MM.1S (cell line): ENCODE results near the gene OLFML1.

Source experiments
- DNase-seq: peaks from one replicate; pipeline ENCODE4 v3.0.0-alpha.2; 2015
- H2AFZ ChIP-seq: fragments of 300-600 bp; sonication (generic); 2 replicates; pipeline ENCODE4 v1.6.0; 2016; ENCODE audit warnings: antibody characterized with exemption, low read length
- H3F3A ChIP-seq: fragments of 300-600 bp; sonication (generic); 2 replicates; pipeline ENCODE4 v1.6.1; 2016; ENCODE audit warnings: mild to moderate bottlenecking, antibody characterized with exemption, low read length, moderate library complexity, mixed read lengths; ENCODE audit not compliant: insufficient read depth
- H3K27ac ChIP-seq: fragments of 300-600 bp; sonication (generic); 2 replicates; pipeline ENCODE4 v1.5.1; 2016; ENCODE audit warnings: mild to moderate bottlenecking, low read length
- H3K27me3 ChIP-seq: fragments of 300-600 bp; sonication (generic); replicated peaks from 2 replicates; pipeline ENCODE4 v1.6.0; 2016; ENCODE audit warnings: low read length; ENCODE audit not compliant: insufficient read depth
- H3K36me3 ChIP-seq: fragments of 300-600 bp; sonication (generic); replicated peaks from 2 replicates; pipeline ENCODE4 v1.6.1; 2016; ENCODE audit warnings: mild to moderate bottlenecking, low read length, mixed read lengths; ENCODE audit not compliant: insufficient read depth
- H3K4me1 ChIP-seq: fragments of 300-600 bp; sonication (generic); 2 replicates; pipeline ENCODE4 v1.6.1; 2016; ENCODE audit warnings: low read length, mixed read lengths
- H3K4me2 ChIP-seq: fragments of 300-600 bp; sonication (generic); 2 replicates; pipeline ENCODE4 v1.6.0; 2016; ENCODE audit warnings: low read depth, low read length
- H3K4me3 ChIP-seq: fragments of 300-600 bp; sonication (generic); 2 replicates; pipeline ENCODE4 v1.5.1; 2016; ENCODE audit warnings: low read length, mixed read lengths
- H3K79me2 ChIP-seq: fragments of 300-600 bp; sonication (generic); 2 replicates; pipeline ENCODE4 v1.6.1; 2016; ENCODE audit warnings: mixed run types, low read length, mixed read lengths
- H3K9ac ChIP-seq: fragments of 300-600 bp; sonication (generic); 2 replicates; pipeline ENCODE4 v1.6.1; 2016; ENCODE audit warnings: low read length, mixed read lengths
- H3K9me2 ChIP-seq: fragments of 300-600 bp; sonication (generic); replicated peaks from 2 replicates; pipeline ENCODE4 v1.6.1; 2016; ENCODE audit warnings: mild to moderate bottlenecking, low read length, mixed read lengths; ENCODE audit not compliant: insufficient read depth
- H3K9me3 ChIP-seq: fragments of 300-600 bp; sonication (generic); replicated peaks from 2 replicates; pipeline ENCODE4 v1.6.1; 2016; ENCODE audit warnings: mild to moderate bottlenecking, low read length, mixed read lengths; ENCODE audit not compliant: insufficient read depth
- H4K20me1 ChIP-seq: fragments of 300-600 bp; sonication (generic); 2 replicates; pipeline ENCODE4 v1.6.1; 2016; ENCODE audit warnings: mild to moderate bottlenecking, low read length, moderate library complexity, mixed read lengths; ENCODE audit not compliant: insufficient read depth
- CTCF ChIP-seq: fragments of 300-600 bp; sonication (generic); IDR thresholded peaks from 2 replicates; pipeline ENCODE4 v1.5.1; 2016; ENCODE audit warnings: antibody characterized with exemption, low read length, mixed read lengths
- EZH2 ChIP-seq: fragments of 300-600 bp; sonication (generic); optimal IDR thresholded peaks from 2 replicates; pipeline ENCODE3; 2017; ENCODE audit warnings: low read depth, mild to moderate bottlenecking, antibody characterized with exemption, low read length, mixed read lengths
- EZH2phosphoT487 ChIP-seq: fragments of 300-600 bp; sonication (generic); IDR thresholded peaks from 2 replicates; pipeline ENCODE4 v1.6.1; 2018; ENCODE audit warnings: antibody characterized with exemption, low read length

Gene OLFML1

GRCh38 chr11:7522546-7522945 lies 37.2 kb downstream of the OLFML1 start:
- Histone ChIP-seq H3K4me2 (no peak overlapping the region), H3K4me1 (peaks cover 36% of the 10 kb centered on the region), H3K9me2 (no peaks in the 10 kb centered on the region), H3K79me2 (peaks cover 40% of the 10 kb centered on the region), H3K27me3 (no peaks in the 10 kb centered on the region), H3K9me3 (no peaks in the 10 kb centered on the region), H4K20me1 (no peaks in the 10 kb centered on the region), H3F3A (peaks cover 14% of the 10 kb centered on the region), H3K27ac (no peak overlapping the region), H2AFZ (no peak overlapping the region), H3K4me3 (no peak overlapping the region), H3K36me3 (no peaks in the 10 kb centered on the region), H3K9ac (no peak overlapping the region)
- no peak for TF ChIP-seq CTCF
- no peak for TF ChIP-seq EZH2
- no peak for TF ChIP-seq EZH2phosphoT487
- DNase-seq = no peak

DNA sequence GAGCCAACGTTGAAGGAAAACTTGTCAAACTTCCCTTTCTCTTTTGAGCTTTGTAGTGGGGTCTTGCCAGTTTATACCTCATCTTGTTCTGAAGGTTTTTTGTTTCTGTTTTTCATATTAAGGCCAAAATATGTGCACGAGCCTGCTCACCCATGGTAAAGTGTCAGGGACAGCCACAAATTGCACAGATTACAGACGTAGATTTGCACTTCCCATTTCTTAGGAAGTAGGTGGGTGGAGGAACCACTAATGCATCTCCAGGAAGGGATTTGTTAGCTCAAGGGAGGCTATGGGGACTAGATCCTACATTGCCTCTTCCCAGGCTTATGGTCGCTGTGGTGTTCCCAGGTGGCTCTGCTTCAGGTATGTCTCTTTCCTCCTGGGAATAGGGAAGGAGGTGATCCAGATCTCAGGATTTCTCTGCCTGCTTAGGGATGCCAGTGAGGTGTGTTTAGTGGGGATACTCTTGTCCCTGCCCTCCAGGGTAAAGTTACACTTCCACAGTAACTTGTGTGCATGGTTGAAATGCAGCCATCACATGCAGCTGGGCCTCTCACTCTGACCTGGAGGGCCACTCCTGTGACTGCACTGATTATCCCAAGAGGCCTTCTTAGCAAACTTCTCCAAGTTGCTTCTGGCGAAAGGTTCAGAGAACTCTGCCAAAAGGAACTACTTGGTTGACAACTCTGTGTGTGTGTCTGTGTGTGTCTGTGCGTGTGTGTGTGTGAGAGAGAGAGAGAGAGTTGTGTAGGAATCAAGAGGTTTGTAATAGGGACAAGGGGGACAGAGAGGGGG lies 38.3 kb downstream of the OLFML1 start:
- no peak overlapping the region for H3K4me2 ChIP-seq

GRCh38 chr11:7524462-7525235 lies 39.3 kb downstream of the OLFML1 start:
- no peaks in the 10 kb centered on the region for H3K27me3 ChIP-seq
- no peak overlapping the region for H3K9ac ChIP-seq
- H2AFZ ChIP-seq = no peak overlapping the region
- DNase-seq = no peak
- H3F3A ChIP-seq = peaks cover 14% of the 10 kb centered on the region
- no peaks in the 10 kb centered on the region for H3K9me2 ChIP-seq
- no peak overlapping the region for H3K4me3 ChIP-seq
- no peaks in the 10 kb centered on the region for H4K20me1 ChIP-seq
- H3K79me2 ChIP-seq = peaks cover 28% of the 10 kb centered on the region
- H3K4me2 ChIP-seq = no peak overlapping the region
- H3K9me3 ChIP-seq = no peaks in the 10 kb centered on the region
- TF ChIP-seq EZH2 (no peak), EZH2phosphoT487 (no peak), CTCF (no peak)
- H3K27ac ChIP-seq = no peak overlapping the region
- peaks cover 32% of the 10 kb centered on the region for H3K4me1 ChIP-seq
- no peaks in the 10 kb centered on the region for H3K36me3 ChIP-seq

More for the DNA sequence above, 38.3 kb downstream of the OLFML1 start:
- DNase-seq = no peak
- Histone ChIP-seq H3K79me2 (peaks cover 32% of the 10 kb centered on the region), H3K27me3 (no peaks in the 10 kb centered on the region), H3K4me1 (peaks cover 39% of the 10 kb centered on the region), H3K4me3 (no peak overlapping the region), H3F3A (peaks cover 14% of the 10 kb centered on the region), H4K20me1 (no peaks in the 10 kb centered on the region), H3K9me3 (no peaks in the 10 kb centered on the region), H2AFZ (no peak overlapping the region), H3K9me2 (no peaks in the 10 kb centered on the region), H3K36me3 (no peaks in the 10 kb centered on the region), H3K9ac (no peak overlapping the region), H3K27ac (no peak overlapping the region)
- no peak for TF ChIP-seq CTCF
